ENCODE measurements around the gene ULBP2.

- TF ChIP-seq CTCF (IDR thresholded peaks at IDR 0.05; ENCODE audit: low read length), result no peak
- no peak for TF ChIP-seq EZH2 (optimal IDR thresholded peaks at IDR 0.05; ENCODE audit: low read depth, low read length)
Measured at GRCh38 chr6:149906405-149906804, 35.4 kb upstream of the ULBP2 start.
